Mammary microvascular endothelial cell (primary cell): Measurements from ENCODE around the gene ERN1. TPM values are rescaled to one million over a fixed set of nuclear protein-coding genes. Genes with fewer than 3 reads are reported as not detected.

ENCODE experiments used
- total RNA-seq: library from RNA; depleted of rRNA; stranded (reverse); fragments of >200 nt; gene quantifications from 2 replicates; pipeline ENCODE4 v1.2.3, GENCODE V29; 2015

The ERN1 gene
- 8.7 and 9.8 TPM in 2 replicates for total RNA-seq

GRCh38 chr17:64129765-64130558, at the start of gene ERN1:
ERN1 (minus strand) TSS chr17:64130144; CDS start chr17:64130029, 115 bp downstream.

GRCh38 chr17:64020056-64020766, 109.7 kb downstream of the ERN1 start, which contains the start of gene ICAM2:
ICAM2 (minus strand) TSS chr17:64020633; CDS start chr17:64006691, 13,942 bp downstream.

GRCh38 chr17:63998050-63998720, 131.8 kb downstream of the ERN1 start, which contains the start of gene PRR29:
PRR29 (plus strand) TSS chr17:63998351; CDS start chr17:63998365, 14 bp downstream.

Other genes with a start within 250 kb of the ERN1 start
- not detected in 2 replicates for gene GH2, start 248.2 kb downstream of the ERN1 start, total RNA-seq
- gene CSH1, start 233.6 kb downstream of the ERN1 start, total RNA-seq: not detected in 2 replicates
- not detected in 2 replicates for gene CSHL1, start 218.9 kb downstream of the ERN1 start, total RNA-seq
- gene GH1, start 211.3 kb downstream of the ERN1 start, total RNA-seq: not detected in 2 replicates
- gene CD79B, start 197.8 kb downstream of the ERN1 start, total RNA-seq: 2.9 and 4.5 TPM in 2 replicates
- 0.34 TPM in 1 of 2 replicates, not detected in the other for gene SCN4A, start 157.2 kb downstream of the ERN1 start, total RNA-seq
- 0.27 TPM in 1 of 2 replicates, not detected in the other for gene PRR29, start 131.8 kb downstream of the ERN1 start, total RNA-seq
- gene ICAM2, start 109.5 kb downstream of the ERN1 start, total RNA-seq: 1,396 and 1,507 TPM in 2 replicates
- 23.1 and 26.8 TPM in 2 replicates for gene TEX2, start 133.1 kb upstream of the ERN1 start, total RNA-seq